DMS 273 (cell line): ENCODE results near the gene ZNF892.
A peak's percentile ranks its signal among the peaks of the same experiment; 100 is the strongest.

Source experiments
- DNase-seq: peaks from one replicate; lab custom pipeline; 2025; ENCODE audit not compliant: unreplicated experiment; lab: John Stamatoyannopoulos, UW

Gene ZNF892

GRCh38 chr2:95207111-95207961, at the start of gene ZNF892:
TSS of gene ZNF892 (plus strand) at chr2:95207521. CDS start at chr2:95207816, 295 bp downstream.
- DNase-seq = peak; percentile 97

- DNase-seq = no peak
Observed at GRCh38 chr2:95158441-95158840, 48.9 kb upstream of the ZNF892 start.

DNA sequence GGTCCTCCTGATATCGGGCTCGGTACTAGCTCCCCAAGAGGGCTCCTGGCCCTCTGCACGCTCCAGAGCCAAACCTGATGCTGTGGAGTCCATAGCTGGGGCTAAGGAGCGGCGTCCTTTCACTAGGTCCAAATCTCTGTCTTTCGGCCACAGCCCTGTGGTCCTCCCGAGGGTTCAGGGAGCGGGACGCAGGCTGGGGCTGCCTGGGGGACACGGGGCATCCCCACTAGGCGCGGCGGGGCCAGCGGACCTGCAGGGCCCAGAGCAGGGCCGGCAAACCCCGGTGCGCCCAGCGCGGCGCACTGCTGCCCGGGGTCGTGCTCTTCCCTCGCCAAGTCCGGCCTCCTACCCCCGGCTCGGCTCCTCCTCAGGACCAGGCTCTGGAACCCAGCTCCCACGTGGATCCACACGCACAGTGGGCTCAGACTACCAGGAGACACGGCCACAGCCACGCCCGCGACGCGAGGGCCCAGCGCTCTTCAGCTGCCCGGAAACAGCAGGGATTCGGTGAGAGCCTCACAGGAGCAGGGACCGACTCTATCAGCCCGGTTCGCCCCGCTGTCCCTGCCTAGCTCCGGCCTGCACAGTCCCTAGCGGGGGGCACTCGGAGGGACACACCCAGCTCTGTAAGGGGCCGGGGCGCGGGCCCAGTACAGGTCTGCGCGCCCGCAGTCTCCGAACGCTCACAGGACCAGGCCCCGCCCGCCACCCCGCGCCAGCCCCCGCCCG, 48.3 kb upstream of the ZNF892 start:
- peak; percentile 71 for DNase-seq

GRCh38 chr2:95159690-95160449, 47.5 kb upstream of the ZNF892 start, which contains the start of gene ZNF514:
TSS of gene ZNF514 (minus strand) at chr2:95159848. CDS start at chr2:95153253, 6,595 bp downstream.
- DNase-seq = peak; percentile 89

DNA sequence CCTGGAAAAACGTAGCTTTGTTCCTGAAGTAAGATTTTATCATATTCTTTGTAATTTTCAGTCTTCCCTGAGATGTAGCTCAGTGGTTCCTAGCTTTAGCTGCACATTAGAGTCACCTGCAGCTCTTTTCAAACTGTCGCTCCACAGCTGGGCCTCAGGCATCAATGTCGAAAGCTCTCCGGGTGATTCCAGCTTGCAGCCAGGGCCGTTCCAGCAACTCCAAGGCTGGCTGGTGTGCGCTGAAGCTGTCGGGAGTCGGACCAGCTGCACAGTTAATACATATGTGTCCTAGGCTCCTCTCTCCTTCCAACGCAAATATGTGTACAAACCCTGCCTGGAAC, 42.3 kb upstream of the ZNF892 start:
- no peak for DNase-seq

GRCh38 chr2:95165371-95166064, 41.8 kb upstream of the ZNF892 start, which contains the start of gene ZNF2:
TSS of gene ZNF2 (plus strand) at chr2:95165809. CDS start at chr2:95176227, 10,418 bp downstream.
- DNase-seq = peak; percentile 99

DNA sequence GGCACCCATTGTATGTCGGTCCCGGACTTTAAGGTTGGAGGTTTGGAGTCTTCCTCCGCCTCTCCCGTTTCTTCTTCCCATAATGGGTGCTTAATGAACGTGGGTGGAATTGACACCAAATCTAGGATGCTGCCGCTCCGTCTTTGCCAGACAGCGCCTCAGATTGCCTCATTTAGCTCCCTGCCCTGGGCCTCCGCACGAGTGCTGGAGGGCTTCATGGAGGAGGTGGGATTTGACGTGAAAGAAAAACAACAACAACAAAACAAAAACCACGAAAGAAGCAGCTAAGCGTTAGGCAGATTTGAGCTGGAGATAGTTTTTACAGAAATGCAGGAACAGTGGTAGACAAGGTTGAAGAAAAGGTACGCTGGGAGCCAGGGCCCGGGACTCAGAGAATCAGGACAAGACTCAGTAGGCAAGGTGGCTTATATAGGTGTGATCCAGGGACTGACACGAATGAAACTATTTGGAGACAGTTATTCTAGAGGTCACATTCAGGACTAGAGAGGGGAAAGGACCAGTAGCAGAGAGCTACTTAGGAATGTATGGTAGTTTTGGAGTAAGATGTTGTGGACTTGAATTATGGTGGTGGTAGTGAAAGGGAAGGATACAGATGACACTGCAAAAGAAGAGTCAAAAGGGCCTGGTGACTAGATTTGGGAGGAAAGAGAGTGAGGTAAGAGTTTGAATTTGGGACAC, 41.1 kb upstream of the ZNF892 start:
- DNase-seq = peak; percentile 65

- no peak for DNase-seq
Observed at GRCh38 chr2:95171902-95172301, 35.4 kb upstream of the ZNF892 start.

- no peak for DNase-seq
Observed at GRCh38 chr2:95174031-95174542, 33.2 kb upstream of the ZNF892 start.

DNA sequence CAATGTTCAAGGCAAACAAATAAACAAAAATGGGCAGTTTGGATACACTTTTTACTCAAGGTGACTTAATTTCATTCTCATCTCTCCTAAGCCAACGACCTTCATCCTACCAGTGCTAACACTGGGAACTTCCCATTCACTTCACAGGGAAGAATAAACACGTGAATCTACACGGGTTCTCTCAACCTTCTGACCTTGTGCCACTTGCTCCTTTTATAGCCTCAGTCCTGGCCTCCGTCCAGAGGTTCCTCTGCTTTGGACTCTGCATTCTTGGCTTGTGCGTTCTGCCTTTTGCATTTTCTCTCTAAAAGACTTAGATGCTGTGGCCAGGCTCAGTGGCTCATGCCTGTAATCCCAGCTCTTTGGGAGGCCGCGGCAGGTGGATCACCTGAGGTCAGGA, 27.9 kb upstream of the ZNF892 start:
- no peak for DNase-seq

GRCh38 chr2:95181774-95182173, 25.5 kb upstream of the ZNF892 start:
- DNase-seq = no peak

GRCh38 chr2:95185197-95185596, 22.1 kb upstream of the ZNF892 start:
- no peak for DNase-seq

DNA sequence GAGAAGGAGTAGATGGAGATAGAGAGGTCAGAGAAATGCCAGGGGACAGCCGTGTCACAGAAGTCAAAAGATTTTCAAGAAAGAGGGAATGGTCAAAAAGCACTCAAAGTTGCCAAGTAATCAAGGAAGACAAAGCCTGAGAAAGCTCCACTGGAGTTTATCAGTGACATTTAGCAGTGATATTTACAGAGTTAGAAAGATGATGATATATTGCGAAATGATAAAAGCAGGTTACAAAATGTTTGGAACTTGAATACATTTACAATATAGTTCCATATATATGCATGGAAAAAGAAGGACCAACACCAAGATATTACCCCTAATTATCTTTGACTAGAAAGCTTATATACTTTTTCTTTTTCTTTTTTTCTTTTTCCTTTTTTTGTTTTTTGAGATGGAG, 21.3 kb upstream of the ZNF892 start:
- no peak for DNase-seq

- peak; percentile 58 for DNase-seq
Observed at GRCh38 chr2:95192956-95193355, 14.4 kb upstream of the ZNF892 start.

GRCh38 chr2:95203911-95204310, 3.4 kb upstream of the ZNF892 start:
- no peak for DNase-seq

DNA sequence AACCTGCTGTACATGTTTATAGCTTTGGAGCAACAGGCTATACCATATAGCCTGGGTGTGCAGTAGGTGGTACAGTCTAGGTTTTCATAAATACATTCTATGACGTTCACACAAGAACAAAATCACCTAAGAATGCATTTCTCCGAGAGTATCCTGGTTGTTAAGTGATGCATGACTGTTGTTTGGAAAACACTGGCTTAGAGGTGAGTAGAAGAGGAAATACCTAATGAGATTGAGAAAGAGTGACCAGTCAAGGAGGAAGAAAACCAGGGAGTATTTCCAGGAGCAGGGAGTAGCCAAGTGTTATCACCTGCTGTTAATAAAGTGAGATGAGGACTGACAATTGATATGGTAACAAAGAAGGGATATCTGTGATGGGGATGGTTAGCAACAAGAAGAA, 2.9 kb upstream of the ZNF892 start:
- DNase-seq = no peak

GRCh38 chr2:95206096-95206495, 1.2 kb upstream of the ZNF892 start:
- no peak for DNase-seq

DNA sequence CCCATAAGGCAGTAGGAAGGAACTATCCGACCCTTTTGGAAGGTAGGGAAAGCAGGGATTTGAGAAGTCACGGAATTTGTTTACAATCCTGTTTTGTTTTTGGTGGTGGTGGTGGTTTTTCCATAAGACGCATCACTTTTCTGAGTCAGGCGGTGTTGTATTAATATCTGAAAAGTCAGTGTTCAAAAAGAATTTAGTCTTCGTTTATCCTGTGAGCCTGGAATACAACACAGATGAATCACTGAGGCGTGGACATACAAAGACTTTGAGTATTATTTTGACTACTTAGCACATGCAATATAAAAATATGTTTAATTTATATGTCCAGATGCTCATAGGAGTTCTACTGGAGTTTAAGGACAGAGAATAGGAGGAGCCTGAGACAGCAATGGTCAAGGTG, 785 bp downstream of the ZNF892 start:
- no peak for DNase-seq

GRCh38 chr2:95215018-95215612, 7.8 kb downstream of the ZNF892 start:
- peak; percentile 13 for DNase-seq

GRCh38 chr2:95220449-95220848, 13.1 kb downstream of the ZNF892 start:
- no peak for DNase-seq
